PC-9 (cell line): ENCODE measurements around the gene TMPRSS11E.

Experiments
- CTCF ChIP-seq: fragments of 200-600 bp; sonication (generic); conservative IDR thresholded peaks from 2 replicates; pipeline ENCODE4 v1.6.1; 2017; ENCODE audit warnings: mixed run types, antibody characterized with exemption, mild to moderate bottlenecking, moderate library complexity
- EZH2 ChIP-seq: fragments of 200-600 bp; sonication (generic); IDR thresholded peaks from 2 replicates; pipeline ENCODE4 v1.8.0; 2017; ENCODE audit warnings: antibody characterized with exemption, low read depth

- TF ChIP-seq CTCF (no peak), EZH2 (no peak)
Measured at GRCh38 chr4:68401231-68401630, 46.0 kb upstream of the TMPRSS11E start.
